HepG2 (cell line): ENCODE measurements around the gene PLA2R1. TPM values are rescaled to one million over a fixed set of nuclear protein-coding genes. Genes with fewer than 3 reads are reported as not detected.

Experiments used
- DNMT1 ChIP-seq: sonication (generic); formaldehyde crosslinking; IDR thresholded peaks from 2 replicates; pipeline ENCODE4 v1.5.1; 2020; ENCODE audit warnings: mild to moderate bottlenecking, missing genetic modification reagents
- TEAD3 ChIP-seq: optimal IDR thresholded peaks from 2 replicates; pipeline ENCODE3; 2016; ENCODE audit warnings: borderline replicate concordance
- ZNF296 ChIP-seq: sonication (generic); formaldehyde crosslinking; conservative IDR thresholded peaks from 2 replicates; pipeline ENCODE4 v1.5.0; 2020; ENCODE audit warnings: mild to moderate bottlenecking, missing genetic modification reagents
- ZNF44 ChIP-seq: sonication (generic); formaldehyde crosslinking; IDR thresholded peaks from 2 replicates; pipeline ENCODE4 v1.5.1; 2020; ENCODE audit warnings: mild to moderate bottlenecking, missing genetic modification reagents
- ZNF83 ChIP-seq: sonication (generic); formaldehyde crosslinking; IDR thresholded peaks from 2 replicates; pipeline ENCODE4 v1.4.0; 2020; ENCODE audit warnings: missing genetic modification reagents, mild to moderate bottlenecking, borderline replicate concordance
- polyA plus RNA-seq, 8 experiments: library from polyadenylated mRNA; depleted of rRNA in 3 of 8; stranded (reverse) in 7 of 8; unstranded in 1 of 8; fragments of >200 nt; fragmentation: Illumina TruSeq in 4 of 8; extraction: Trizol in 4 of 8; gene quantifications; 2 replicates each; pipeline versions ENCODE4 v1.2.1 to v1.2.3, GENCODE V29; 2011 to 2016; ENCODE audit warnings: low read depth in 4 of 8, missing spikeins in 1 of 8, mixed read lengths in 1 of 8; ENCODE audit not compliant: insufficient read depth in 1 of 8
- total RNA-seq, 5 experiments: library from RNA; depleted of rRNA; stranded (reverse); fragments of >200 nt; fragmentation: Illumina TruSeq; extraction: Trizol; gene quantifications; 2 replicates each; pipeline ENCODE4 v1.2.3, GENCODE V29; 2016; ENCODE audit warnings: low read depth in 1 of 5
- TF ChIP-seq, protein P1 (sequence below), 2 experiments: sonication (generic) in 1 of 2; formaldehyde crosslinking in 1 of 2; IDR thresholded peaks; 2 replicates each; pipeline versions ENCODE4 v1.4.0 to v1.6.1; 2018 to 2020; ENCODE audit warnings: missing genetic modification reagents in 2 of 2, borderline replicate concordance in 1 of 2, low read depth in 1 of 2, mild to moderate bottlenecking in 1 of 2, missing biosample characterization in 1 of 2
- TF ChIP-seq, protein P2 (sequence below): sonication (generic); formaldehyde crosslinking; IDR thresholded peaks from 2 replicates; pipeline ENCODE4 v1.4.0; 2020; ENCODE audit warnings: mild to moderate bottlenecking, missing genetic modification reagents
- TF ChIP-seq, protein P3 (sequence below): IDR thresholded peaks from 2 replicates; pipeline ENCODE4 v1.6.1; 2016; ENCODE audit warnings: missing compliant biosample characterization, missing genetic modification reagents, borderline replicate concordance

PLA2R1 gene
- total and polyA plus RNA-seq, 2 of the 13 experiments (the other 11 are each of a cell fraction or from before 2014, with no cell fraction given): not detected

GRCh38 chr2:159898441-159898840 lies 164.0 kb downstream of the PLA2R1 start (continued):
- TF ChIP-seq, protein P1, sequence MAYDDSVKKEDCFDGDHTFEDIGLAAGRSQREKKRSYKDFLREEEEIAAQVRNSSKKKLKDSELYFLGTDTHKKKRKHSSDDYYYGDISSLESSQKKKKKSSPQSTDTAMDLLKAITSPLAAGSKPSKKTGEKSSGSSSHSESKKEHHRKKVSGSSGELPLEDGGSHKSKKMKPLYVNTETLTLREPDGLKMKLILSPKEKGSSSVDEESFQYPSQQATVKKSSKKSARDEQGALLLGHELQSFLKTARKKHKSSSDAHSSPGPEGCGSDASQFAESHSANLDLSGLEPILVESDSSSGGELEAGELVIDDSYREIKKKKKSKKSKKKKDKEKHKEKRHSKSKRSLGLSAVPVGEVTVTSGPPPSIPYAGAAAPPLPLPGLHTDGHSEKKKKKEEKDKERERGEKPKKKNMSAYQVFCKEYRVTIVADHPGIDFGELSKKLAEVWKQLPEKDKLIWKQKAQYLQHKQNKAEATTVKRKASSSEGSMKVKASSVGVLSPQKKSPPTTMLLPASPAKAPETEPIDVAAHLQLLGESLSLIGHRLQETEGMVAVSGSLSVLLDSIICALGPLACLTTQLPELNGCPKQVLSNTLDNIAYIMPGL (CRISPR knock-in tag; IDR thresholded peaks at IDR 0.05; ENCODE audit: borderline replicate concordance in 1 of 2, low read depth in 1 of 2): no peak
- TF ChIP-seq, protein P2, sequence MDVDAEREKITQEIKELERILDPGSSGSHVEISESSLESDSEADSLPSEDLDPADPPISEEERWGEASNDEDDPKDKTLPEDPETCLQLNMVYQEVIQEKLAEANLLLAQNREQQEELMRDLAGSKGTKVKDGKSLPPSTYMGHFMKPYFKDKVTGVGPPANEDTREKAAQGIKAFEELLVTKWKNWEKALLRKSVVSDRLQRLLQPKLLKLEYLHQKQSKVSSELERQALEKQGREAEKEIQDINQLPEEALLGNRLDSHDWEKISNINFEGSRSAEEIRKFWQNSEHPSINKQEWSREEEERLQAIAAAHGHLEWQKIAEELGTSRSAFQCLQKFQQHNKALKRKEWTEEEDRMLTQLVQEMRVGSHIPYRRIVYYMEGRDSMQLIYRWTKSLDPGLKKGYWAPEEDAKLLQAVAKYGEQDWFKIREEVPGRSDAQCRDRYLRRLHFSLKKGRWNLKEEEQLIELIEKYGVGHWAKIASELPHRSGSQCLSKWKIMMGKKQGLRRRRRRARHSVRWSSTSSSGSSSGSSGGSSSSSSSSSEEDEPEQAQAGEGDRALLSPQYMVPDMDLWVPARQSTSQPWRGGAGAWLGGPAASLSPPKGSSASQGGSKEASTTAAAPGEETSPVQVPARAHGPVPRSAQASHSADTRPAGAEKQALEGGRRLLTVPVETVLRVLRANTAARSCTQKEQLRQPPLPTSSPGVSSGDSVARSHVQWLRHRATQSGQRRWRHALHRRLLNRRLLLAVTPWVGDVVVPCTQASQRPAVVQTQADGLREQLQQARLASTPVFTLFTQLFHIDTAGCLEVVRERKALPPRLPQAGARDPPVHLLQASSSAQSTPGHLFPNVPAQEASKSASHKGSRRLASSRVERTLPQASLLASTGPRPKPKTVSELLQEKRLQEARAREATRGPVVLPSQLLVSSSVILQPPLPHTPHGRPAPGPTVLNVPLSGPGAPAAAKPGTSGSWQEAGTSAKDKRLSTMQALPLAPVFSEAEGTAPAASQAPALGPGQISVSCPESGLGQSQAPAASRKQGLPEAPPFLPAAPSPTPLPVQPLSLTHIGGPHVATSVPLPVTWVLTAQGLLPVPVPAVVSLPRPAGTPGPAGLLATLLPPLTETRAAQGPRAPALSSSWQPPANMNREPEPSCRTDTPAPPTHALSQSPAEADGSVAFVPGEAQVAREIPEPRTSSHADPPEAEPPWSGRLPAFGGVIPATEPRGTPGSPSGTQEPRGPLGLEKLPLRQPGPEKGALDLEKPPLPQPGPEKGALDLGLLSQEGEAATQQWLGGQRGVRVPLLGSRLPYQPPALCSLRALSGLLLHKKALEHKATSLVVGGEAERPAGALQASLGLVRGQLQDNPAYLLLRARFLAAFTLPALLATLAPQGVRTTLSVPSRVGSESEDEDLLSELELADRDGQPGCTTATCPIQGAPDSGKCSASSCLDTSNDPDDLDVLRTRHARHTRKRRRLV (CRISPR knock-in tag): no peak
- TF ChIP-seq DNMT1 (CRISPR knock-in tag): no peak
- TF ChIP-seq ZNF44 (CRISPR knock-in tag): no peak
- TF ChIP-seq, protein P3, sequence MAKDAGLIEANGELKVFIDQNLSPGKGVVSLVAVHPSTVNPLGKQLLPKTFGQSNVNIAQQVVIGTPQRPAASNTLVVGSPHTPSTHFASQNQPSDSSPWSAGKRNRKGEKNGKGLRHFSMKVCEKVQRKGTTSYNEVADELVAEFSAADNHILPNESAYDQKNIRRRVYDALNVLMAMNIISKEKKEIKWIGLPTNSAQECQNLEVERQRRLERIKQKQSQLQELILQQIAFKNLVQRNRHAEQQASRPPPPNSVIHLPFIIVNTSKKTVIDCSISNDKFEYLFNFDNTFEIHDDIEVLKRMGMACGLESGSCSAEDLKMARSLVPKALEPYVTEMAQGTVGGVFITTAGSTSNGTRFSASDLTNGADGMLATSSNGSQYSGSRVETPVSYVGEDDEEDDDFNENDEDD (CRISPR knock-in tag): no peak
- TF ChIP-seq ZNF296 (CRISPR knock-in tag): no peak
- TF ChIP-seq ZNF83: no peak
- TF ChIP-seq TEAD3: no peak
